ENCODE measurements around the gene ORMDL1.

Gene ORMDL1

DNA sequence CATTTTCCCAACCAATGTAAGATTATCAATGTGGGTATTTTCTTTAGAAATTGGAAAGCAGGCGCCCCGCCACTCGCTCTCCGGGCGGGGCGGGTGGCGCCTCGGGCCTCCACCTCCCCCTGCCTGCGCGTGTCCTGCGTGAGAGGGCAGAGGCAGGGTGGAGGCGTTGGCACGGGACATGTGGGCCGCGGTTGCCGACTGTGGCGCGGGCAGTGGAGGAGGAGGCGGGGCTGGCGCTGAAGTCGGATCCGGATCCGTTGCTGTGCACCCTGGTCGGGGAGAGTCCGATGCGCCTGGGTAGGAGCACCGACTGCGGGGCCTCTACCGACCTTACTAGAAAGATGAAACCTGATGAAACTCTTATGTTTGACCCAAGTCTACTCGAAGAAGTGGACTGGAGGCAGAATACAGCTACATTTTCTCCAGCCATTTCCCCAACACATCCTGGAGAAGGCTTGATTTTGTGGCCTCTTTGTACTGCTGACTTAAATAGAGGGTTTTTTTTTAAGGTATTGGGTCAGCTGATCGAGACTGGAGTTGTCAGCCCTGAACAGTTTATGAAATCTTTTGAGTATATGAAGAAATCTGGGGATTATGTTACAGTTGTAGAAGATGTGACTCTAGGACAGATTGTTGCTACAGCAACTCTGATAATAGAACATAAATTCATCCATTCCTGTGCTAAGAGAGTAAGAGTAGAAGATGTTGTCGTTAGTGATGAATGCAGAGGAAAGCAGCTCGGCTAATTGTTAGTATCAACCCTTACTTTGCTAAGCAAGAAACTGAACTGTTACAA lies 38.0 kb upstream of the ORMDL1 start:
- no peak for DNase-seq (ENCODE audit: extremely low spot score)
- TF ChIP-seq, protein P1, sequence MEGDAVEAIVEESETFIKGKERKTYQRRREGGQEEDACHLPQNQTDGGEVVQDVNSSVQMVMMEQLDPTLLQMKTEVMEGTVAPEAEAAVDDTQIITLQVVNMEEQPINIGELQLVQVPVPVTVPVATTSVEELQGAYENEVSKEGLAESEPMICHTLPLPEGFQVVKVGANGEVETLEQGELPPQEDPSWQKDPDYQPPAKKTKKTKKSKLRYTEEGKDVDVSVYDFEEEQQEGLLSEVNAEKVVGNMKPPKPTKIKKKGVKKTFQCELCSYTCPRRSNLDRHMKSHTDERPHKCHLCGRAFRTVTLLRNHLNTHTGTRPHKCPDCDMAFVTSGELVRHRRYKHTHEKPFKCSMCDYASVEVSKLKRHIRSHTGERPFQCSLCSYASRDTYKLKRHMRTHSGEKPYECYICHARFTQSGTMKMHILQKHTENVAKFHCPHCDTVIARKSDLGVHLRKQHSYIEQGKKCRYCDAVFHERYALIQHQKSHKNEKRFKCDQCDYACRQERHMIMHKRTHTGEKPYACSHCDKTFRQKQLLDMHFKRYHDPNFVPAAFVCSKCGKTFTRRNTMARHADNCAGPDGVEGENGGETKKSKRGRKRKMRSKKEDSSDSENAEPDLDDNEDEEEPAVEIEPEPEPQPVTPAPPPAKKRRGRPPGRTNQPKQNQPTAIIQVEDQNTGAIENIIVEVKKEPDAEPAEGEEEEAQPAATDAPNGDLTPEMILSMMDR (IDR thresholded peaks at IDR 0.05; ENCODE audit: control extremely low read depth, extremely low read depth, low read depth, missing control alignments), result no peak
- ChIA-PET POLR2A (no interaction called here), CTCF (interaction anchor here (0.9 kb wide), 1 partner anchor 16 kb away, joined by 3 read pairs; no protein-coding TSS in a partner anchor)

DNA sequence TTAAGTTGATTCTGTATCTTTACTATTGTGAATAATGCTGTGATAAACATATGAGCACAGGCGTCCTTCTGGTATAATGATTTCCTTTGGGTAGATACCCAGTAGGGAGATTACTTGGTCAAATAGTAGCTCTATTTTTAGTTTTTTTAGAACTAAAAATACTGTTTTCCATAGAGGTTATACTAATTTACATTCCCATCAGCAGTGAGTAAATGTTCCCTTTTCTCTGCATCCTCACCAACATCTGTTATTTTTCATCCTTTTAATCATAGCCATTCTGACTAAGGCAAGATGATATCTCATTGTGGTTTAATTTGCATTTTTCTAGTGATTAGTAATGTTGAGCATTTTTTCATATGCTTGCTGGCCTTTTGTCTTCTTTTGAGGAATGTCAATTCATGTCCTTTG lies 35.2 kb upstream of the ORMDL1 start:
- ChIA-PET POLR2A (no interaction called here), CTCF (interaction anchor here (1.1 to 1.8 kb wide), 3 partner anchors 11 to 105 kb away, joined by 3 to 6 read pairs (median 5); no protein-coding TSS in a partner anchor)
- TF ChIP-seq, protein P1 (IDR thresholded peaks at IDR 0.05; ENCODE audit: control extremely low read depth, extremely low read depth, low read depth, missing control alignments), result no peak
- no peak for DNase-seq (ENCODE audit: extremely low spot score)

DNA sequence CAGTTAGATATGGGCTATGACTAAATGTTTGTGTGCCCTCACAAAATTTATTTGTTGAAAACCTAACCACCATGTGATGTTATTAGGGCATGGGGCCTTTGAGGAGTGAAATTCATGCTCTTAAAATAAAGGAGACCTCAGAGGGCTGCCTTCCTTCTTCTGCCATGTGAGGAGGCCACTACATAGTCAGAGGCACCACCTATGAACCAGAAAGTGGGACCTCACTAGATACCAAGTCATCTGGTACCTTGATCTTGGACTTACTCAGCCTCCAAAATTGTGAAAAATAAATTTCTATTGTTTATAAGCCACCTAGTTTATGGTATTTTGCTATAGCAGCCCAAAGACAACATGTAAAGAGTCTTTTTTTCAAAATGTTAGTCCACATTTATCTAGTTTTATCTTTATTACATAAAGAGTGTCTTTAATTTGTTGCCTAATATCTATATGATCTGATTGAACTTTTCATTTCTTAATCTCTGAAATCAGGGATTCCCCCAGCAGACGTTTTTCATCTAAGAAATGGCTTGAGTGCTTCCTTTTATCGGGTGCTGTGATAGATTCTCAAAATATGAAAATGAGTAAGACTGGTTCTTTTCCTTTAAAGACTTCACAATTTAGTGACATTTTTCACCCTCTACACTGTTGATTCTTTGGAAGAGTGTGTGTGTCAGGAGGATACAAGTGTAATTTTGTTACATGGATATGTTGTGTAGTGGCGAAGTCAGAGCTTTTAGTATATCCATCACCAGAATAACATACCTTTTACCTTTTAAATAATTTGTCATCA lies 34.3 kb upstream of the ORMDL1 start:
- ChIA-PET POLR2A (no interaction called here), CTCF (interaction anchor here (1.8 kb wide), 1 partner anchor 10 kb away, joined by 6 read pairs; no protein-coding TSS in a partner anchor)
- DNase-seq (ENCODE audit: extremely low spot score), result no peak
- TF ChIP-seq, protein P1 (IDR thresholded peaks at IDR 0.05; ENCODE audit: control extremely low read depth, extremely low read depth, low read depth, missing control alignments), result no peak

DNA sequence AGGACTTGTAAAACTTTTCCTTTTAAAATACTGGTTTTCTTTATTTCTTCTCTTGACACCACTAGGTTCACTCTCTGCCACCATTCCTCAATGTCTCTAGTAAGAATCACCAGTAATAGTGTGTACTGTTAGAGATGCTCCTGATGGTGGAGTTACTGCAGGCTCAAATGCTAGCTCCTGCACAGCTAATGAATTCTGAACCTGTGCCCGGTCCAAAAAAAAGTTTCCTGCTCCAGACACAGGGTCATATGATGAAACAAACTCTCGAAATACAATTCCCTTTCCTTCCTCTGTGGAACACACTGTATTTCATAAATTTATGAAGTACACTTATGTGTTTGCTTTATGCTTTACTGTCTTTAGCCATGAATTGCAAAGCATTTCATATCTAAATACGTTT lies 19.3 kb upstream of the ORMDL1 start:
- ChIA-PET CTCF (no interaction called here), POLR2A (no interaction called here)
- TF ChIP-seq, protein P1 (IDR thresholded peaks at IDR 0.05; ENCODE audit: control extremely low read depth, extremely low read depth, low read depth, missing control alignments), result no peak
- no peak for DNase-seq (ENCODE audit: extremely low spot score)

DNA sequence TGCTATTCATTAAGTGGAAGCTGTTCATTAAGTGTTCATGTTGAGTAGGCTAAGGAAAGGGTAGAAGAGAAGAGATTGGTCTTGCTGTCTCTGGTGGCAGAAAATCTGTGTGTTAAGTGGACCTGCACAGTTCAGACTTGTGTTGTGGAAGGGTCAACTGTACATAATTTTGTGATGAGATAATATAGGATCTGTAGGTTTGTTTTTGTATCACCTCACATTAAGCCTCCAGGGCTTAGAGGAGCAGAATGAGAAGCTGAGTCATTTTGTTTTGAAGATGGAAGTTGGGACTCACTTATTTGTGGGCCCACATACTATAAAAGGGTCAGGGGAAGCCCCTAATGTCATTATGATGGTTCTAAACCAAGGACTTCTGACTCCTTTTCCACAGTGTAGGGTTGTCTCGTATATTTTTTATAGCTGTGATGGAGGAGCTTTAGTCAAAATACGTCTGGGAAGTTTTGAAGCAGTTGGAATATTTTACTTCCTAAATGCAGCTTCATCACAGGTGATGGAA lies 18.3 kb upstream of the ORMDL1 start:
- ChIA-PET CTCF (interaction anchor here (1.4 kb wide), 1 partner anchor 12 kb away, joined by 5 read pairs; no protein-coding TSS in a partner anchor), POLR2A (no interaction called here)
- DNase-seq (ENCODE audit: extremely low spot score), result no peak
- TF ChIP-seq, protein P1 (IDR thresholded peaks at IDR 0.05; ENCODE audit: control extremely low read depth, extremely low read depth, low read depth, missing control alignments), result no peak

DNA sequence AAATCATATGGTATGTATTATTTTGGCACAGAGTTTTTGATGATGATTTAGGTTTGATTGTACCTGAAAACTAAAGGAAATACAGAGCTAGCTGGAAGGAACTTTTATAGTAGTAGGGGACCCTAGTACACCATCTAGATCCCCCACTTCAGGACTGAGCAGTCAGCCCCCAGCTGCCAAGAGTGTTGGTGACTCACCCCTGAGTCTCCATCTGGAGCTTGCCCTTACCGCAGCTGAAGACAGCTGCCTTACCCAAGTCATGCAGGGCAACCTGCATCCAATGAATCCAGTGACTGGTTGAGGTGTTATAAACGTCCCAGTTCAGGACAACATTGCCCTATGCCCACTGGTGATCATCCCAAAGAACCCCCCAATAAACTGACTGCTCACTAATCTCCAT lies 15.4 kb upstream of the ORMDL1 start:
- ChIA-PET CTCF (interaction anchor here (0.8 to 3.0 kb wide), 6 partner anchors 8 to 251 kb away, joined by 3 to 18 read pairs (median 4); no protein-coding TSS in a partner anchor), POLR2A (no interaction called here)
- DNase-seq (ENCODE audit: extremely low spot score), result no peak
- TF ChIP-seq, protein P1 (IDR thresholded peaks at IDR 0.05; ENCODE audit: control extremely low read depth, extremely low read depth, low read depth, missing control alignments), result no peak
